Neural cell (in vitro differentiated cells): ENCODE measurements around the gene TRIM72.

Experiments
- CTCF ChIP-seq: fragments of 450-650 bp; IDR thresholded peaks from 2 replicates; pipeline ENCODE4 v1.5.1; 2014; ENCODE audit warnings: antibody characterized with exemption, mild to moderate bottlenecking, moderate library complexity; ENCODE audit not compliant: poor library complexity, severe bottlenecking
- EP300 ChIP-seq: fragments of 450-650 bp; conservative IDR thresholded peaks from 2 replicates; pipeline ENCODE4 v1.6.1; 2014; ENCODE audit warnings: antibody characterized with exemption, mild to moderate bottlenecking, moderate library complexity; ENCODE audit not compliant: poor library complexity, severe bottlenecking
- EZH2 ChIP-seq: fragments of 200-600, 300-800 bp; shearing (Covaris generic), sonication (generic); IDR thresholded peaks from 2 replicates; pipeline ENCODE4 v1.6.1; 2014; ENCODE audit warnings: antibody characterized with exemption, low read length, borderline replicate concordance, mild to moderate bottlenecking; ENCODE audit not compliant: insufficient read depth, poor library complexity, severe bottlenecking
- POLR2AphosphoS5 ChIP-seq: IDR thresholded peaks from 2 replicates; pipeline ENCODE4 v1.6.1; 2012
- RAD21 ChIP-seq: fragments of 450-650 bp; conservative IDR thresholded peaks from 2 replicates; pipeline ENCODE4 v1.6.1; 2014; ENCODE audit warnings: antibody characterized with exemption, mild to moderate bottlenecking, moderate library complexity
- TAF1 ChIP-seq: IDR thresholded peaks from 2 replicates; pipeline ENCODE4 v1.6.1; 2012; ENCODE audit warnings: low read depth

GRCh38 chr16:31262084-31262483, 48.2 kb downstream of the TRIM72 start:
- no peak for TF ChIP-seq TAF1
- no peak for TF ChIP-seq CTCF
- no peak for TF ChIP-seq POLR2AphosphoS5
- no peak for TF ChIP-seq EP300
- no peak for TF ChIP-seq RAD21
- no peak for TF ChIP-seq EZH2
